Lower leg skin (tissue), 3 donors: ENCODE results near the gene RTP5.

Source experiments
- CTCF ChIP-seq, 3 donors: fragments of 450-650 bp; IDR thresholded peaks; one replicate each; pipeline ENCODE4 v1.5.1; 2016; ENCODE audit warnings: antibody characterized with exemption in 3 of 3, mild to moderate bottlenecking in 3 of 3, moderate library complexity in 2 of 3
- POLR2A ChIP-seq, 2 donors: fragments of 450-650 bp; IDR thresholded peaks; one replicate each; pipeline ENCODE4 v1.6.1; 2016 to 2017; ENCODE audit warnings: antibody characterized with exemption in 2 of 2, mild to moderate bottlenecking in 1 of 2, moderate library complexity in 1 of 2

GRCh38 chr2:241857041-241857541, 12.4 kb upstream of the RTP5 start:
- TF ChIP-seq POLR2A (IDR thresholded peaks at IDR 0.05) (no peak), CTCF (IDR thresholded peaks at IDR 0.05) (no peak)
